PFSK-1 (cell line): ENCODE measurements around the gene NAALADL2.

Source experiments
- REST ChIP-seq, 2 experiments: IDR thresholded peaks; 2 replicates each; pipeline versions ENCODE4 v1.6.1 to v1.8.0; 2011 to 2012; ENCODE audit warnings: low read depth in 2 of 2, low read length in 2 of 2, control low read depth in 1 of 2, inconsistent platforms in 1 of 2, mild to moderate bottlenecking in 1 of 2, moderate library complexity in 1 of 2; ENCODE audit not compliant: insufficient read depth in 1 of 2
- SIN3A ChIP-seq: IDR thresholded peaks from 2 replicates; pipeline ENCODE4 v1.6.1; 2012; ENCODE audit warnings: mild to moderate bottlenecking, low read length, moderate library complexity, borderline replicate concordance; ENCODE audit not compliant: insufficient read depth
- TAF1 ChIP-seq: IDR thresholded peaks from 2 replicates; pipeline ENCODE4 v1.6.1; 2012; ENCODE audit warnings: low read length, control low read depth, borderline replicate concordance; ENCODE audit not compliant: insufficient read depth

GRCh38 chr3:174949523-174949922, 90.4 kb downstream of the NAALADL2 start:
- TF ChIP-seq SIN3A (no peak), REST (IDR thresholded peaks at IDR 0.05; ENCODE audit: insufficient read depth in 1 of 2, low read depth in 2 of 2, low read length in 2 of 2) (no peak), TAF1 (no peak)
